H7 (cell line): Measurements from ENCODE around the gene CAMK1D. TPM values are rescaled to one million over a fixed set of nuclear protein-coding genes. Genes with fewer than 3 reads are reported as not detected.
A peak's percentile ranks its signal among the peaks of the same experiment; 100 is the strongest.

Experiments used
- DNase-seq: peaks from one replicate; pipeline ENCODE4 v3.0.0; 2012
- H3K27me3 ChIP-seq: 2 replicates; pipeline ENCODE4 v1.6.0; 2011; ENCODE audit warnings: mild to moderate bottlenecking, low read length; ENCODE audit not compliant: control insufficient read depth, insufficient read depth
- H3K36me3 ChIP-seq: replicated peaks from 2 replicates; pipeline ENCODE4 v1.5.1; 2011; ENCODE audit warnings: low read length; ENCODE audit not compliant: control insufficient read depth, insufficient read depth
- H3K4me3 ChIP-seq: 2 replicates; pipeline ENCODE4 v1.5.1; 2011; ENCODE audit warnings: low read depth, mild to moderate bottlenecking, control low read depth, low read length, moderate library complexity; ENCODE audit not compliant: insufficient read depth
- total RNA-seq: library from RNA; depleted of rRNA; stranded (reverse); fragments of >200 nt; shearing (Covaris generic); gene quantifications from 2 replicates; pipeline ENCODE4 v1.2.3, GENCODE V29; 2014

Gene CAMK1D
- total RNA-seq, 1 experiment from 2014 or later, result 2.9 TPM

- Histone ChIP-seq H3K27me3 (no peaks in the 10 kb centered on the region), H3K36me3 (no peaks in the 10 kb centered on the region), H3K4me3 (no peak overlapping the region)
- no peak for DNase-seq
Observed at GRCh38 chr10:12838366-12838765, 489.0 kb downstream of the CAMK1D start.

DNA sequence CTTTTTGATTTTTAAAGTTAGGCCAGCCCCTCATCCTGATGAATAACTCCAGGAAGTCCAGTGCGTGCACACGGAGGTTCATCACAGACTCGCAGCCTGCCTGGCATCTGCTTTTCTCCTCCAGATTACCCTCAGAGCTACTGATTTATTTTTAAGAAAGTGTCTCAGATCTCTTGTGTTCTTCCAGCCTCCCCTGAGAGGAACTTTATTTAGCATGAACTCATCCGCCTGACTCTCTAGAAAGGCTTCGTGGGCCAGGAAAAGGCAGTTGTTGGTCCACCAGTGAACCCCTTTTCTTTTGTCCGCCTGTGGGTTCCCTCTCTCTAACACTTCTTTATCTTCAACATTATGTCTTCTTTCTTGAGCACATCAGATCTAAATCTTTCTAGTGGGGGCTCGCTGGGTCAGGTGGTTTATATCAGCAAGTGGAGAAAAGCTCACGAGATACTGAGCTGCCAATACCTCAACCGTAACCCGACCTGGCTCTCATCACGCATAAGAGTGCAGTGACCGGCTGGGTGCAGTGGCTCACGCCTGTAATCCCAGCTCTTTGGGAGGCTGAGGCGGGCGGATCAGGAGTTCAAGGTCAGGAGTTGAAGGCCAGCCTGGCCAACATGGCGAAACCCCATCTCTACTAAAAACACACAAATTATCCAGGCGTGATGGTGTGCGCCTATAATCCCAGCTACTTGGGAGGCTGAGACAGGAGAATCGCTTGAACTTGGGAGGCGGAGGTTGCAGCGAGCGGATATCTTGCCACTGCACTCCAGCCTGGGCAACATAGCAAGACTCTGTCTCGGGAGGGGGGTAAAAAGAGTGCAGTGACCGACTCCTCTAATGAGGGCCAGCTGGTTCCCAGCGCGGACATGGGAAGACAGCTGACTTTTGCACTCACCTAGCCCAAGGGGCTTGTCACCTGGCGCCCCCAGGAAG, 489.9 kb downstream of the CAMK1D start:
- DNase-seq, result no peak
- Histone ChIP-seq H3K27me3 (no peaks in the 10 kb centered on the region), H3K4me3 (no peak overlapping the region), H3K36me3 (no peaks in the 10 kb centered on the region)

GRCh38 chr10:12839941-12840611, 490.7 kb downstream of the CAMK1D start:
- Histone ChIP-seq H3K27me3 (no peaks in the 10 kb centered on the region), H3K4me3 (no peak overlapping the region), H3K36me3 (no peaks in the 10 kb centered on the region)
- DNase-seq, result no peak

DNA sequence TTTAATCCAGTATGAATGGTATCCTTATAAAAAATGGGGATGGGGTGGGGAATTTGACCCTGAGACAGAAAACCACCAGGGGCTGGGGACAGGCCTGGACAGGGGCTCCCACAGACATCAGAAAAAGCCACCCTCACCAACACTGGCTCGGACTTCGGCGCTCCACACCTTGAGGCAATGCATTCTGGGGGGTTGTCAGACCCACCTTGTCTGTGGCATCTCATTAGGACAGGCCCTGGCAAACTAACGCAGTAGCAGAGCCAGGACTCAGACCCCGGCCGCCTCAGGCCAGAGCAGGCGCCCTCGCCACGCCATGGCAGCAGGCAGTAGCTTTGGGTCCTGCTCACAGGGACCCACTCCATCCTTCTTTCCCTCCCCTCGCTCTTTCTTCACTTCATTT, 492.1 kb downstream of the CAMK1D start:
- Histone ChIP-seq H3K27me3 (no peaks in the 10 kb centered on the region), H3K36me3 (no peaks in the 10 kb centered on the region), H3K4me3 (no peak overlapping the region)
- DNase-seq, result no peak

- no peaks in the 10 kb centered on the region for H3K27me3 ChIP-seq
- no peak for DNase-seq
- H3K36me3 ChIP-seq, result no peaks in the 10 kb centered on the region
- H3K4me3 ChIP-seq, result no peak overlapping the region
Observed at GRCh38 chr10:12841826-12842225, 492.5 kb downstream of the CAMK1D start.

DNA sequence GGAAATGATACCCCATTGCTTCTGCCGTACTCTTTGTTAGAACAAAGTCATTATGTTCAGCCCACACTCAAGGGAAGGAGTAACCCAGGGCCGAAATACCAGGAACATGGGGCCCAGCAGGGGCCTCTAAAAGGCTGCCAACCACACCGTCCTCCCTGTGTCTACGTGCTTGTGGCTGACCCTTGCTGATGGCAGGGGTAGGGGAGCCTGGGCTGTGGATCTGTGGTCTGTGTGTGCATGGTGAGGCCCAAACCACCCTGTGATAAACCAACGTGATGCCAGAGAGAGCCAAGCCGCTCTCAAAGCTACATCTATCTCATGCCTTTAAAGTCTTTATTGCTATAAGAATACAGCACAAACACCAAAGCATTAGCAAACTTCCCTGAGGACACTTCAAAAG, 493.0 kb downstream of the CAMK1D start:
- DNase-seq, result no peak
- no peaks in the 10 kb centered on the region for H3K27me3 ChIP-seq
- no peaks in the 10 kb centered on the region for H3K36me3 ChIP-seq
- no peak overlapping the region for H3K4me3 ChIP-seq

GRCh38 chr10:12843296-12843945, 494.1 kb downstream of the CAMK1D start:
- H3K36me3 ChIP-seq, result no peaks in the 10 kb centered on the region
- no peak overlapping the region for H3K4me3 ChIP-seq
- no peaks in the 10 kb centered on the region for H3K27me3 ChIP-seq
- no peak for DNase-seq

DNA sequence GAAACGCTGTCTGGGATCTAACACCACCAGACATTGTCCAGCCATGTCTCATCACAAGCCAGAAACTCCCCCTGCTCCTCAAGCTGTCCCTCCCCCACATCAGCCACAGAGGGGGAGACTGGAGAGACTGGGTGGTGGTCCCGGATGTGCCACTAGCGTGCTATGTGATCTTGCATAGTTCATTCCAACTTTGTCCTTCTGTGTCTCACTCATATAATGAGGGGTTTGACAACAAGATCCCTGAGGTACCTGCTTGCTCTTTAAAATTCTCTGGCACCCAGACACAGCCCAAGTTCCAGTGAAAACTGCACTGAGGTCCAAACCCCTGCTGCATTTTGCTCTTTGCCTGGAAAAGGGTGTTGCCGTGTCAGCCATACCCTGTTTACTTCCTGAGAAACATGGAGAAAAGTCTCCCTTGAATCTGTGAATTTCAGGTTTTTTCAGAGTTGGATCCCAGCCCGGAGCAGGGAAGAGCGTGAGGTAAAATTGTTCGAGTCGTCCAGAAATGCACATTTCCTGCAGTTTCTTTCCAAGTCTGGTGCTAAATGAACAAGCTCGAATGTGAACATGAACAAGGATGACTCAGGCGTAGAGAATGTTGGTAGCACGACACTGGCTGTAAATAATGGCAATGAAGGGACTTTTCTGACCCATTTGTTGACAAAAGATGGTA, 495.6 kb downstream of the CAMK1D start:
- DNase-seq, result no peak
- Histone ChIP-seq H3K4me3 (no peak overlapping the region), H3K27me3 (no peaks in the 10 kb centered on the region), H3K36me3 (no peaks in the 10 kb centered on the region)

DNA sequence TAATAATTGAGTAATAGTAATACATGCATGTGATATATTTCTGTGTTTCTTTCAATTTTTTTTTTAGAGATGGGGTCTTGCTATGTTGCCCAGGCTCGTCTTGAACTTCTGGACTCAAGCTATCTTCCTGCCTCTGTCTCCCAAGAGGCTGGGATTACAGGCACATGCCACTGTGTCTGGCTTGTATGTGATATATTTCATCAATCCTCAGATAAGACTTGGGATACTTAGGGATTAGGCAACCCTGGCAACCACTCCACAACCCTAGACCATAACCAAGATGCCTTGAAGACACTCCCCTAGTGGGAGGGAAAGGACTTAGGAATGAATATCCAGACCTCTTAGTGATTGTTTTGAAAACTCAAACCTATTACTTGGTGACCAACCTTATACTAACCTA, 497.4 kb downstream of the CAMK1D start:
- no peak overlapping the region for H3K4me3 ChIP-seq
- DNase-seq, result no peak
- H3K27me3 ChIP-seq, result no peaks in the 10 kb centered on the region
- no peaks in the 10 kb centered on the region for H3K36me3 ChIP-seq

DNA sequence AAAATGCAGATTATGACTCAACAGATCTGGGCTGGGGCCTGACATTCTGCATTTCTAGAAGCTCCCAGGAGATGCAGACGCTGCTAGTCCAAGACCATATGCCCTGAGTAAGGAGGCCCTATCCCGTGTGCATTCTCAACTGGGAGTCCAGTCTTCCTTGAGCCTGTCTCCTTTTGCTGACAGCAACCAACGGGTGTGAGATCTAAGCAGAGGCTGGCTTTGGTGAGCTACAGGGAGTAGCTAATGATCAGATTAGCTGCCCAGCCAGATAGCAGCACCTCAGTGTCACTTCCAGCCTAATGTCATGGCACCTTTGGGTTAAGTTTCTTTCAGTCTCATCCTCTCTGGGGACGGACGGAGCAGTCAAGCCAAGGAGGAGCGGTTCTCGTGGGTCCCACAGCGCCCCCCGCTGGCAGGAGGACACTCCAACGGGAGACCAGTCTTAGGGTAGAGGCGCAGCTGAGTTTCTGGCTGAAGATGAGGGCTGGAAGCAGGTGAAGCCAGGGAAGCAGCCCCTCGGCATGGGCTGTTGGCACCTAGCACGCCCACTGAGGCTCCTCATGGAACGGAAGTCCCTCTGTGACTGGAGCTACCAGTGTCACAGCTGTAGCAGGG, 498.1 kb downstream of the CAMK1D start:
- H3K4me3 ChIP-seq, result no peak overlapping the region
- H3K27me3 ChIP-seq, result no peaks in the 10 kb centered on the region
- H3K36me3 ChIP-seq, result no peaks in the 10 kb centered on the region
- DNase-seq, result peak; percentile 82

DNA sequence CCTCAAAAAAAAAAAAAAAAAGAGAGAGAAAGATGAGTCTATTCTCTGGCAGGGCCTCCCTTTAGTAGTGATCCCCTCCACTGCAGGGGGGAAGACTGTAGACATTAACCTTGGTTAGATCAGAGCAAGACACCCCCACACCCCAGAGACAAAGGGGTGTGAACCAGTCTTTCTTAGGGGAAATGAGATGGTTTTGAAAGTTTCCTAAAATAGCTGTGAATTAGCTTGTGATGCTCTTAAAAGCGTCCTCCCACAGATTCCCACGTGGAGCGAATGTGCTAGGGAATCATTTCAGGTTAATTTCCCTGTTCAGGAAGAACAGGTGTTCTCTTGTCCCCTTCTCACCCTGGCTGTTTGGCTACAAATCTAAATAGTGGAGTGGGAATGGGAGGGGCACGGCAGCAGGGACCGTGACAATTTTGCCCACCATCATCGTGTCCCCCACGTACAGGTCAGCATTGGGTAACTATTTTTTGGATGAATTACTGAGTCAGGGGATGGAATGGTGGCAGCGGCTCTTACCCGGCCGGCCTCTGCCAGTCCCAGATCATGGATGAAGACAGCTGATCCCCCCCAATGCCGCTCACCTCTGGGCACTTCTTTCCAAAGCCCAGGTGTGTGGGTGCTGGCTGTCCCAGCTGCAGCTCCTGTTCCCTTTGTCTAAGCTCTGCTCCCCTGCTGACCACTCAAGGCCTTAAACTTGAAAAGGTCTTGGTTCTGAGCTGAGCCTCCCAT, 499.3 kb downstream of the CAMK1D start:
- no peak overlapping the region for H3K4me3 ChIP-seq
- no peaks in the 10 kb centered on the region for H3K27me3 ChIP-seq
- DNase-seq, result no peak
- H3K36me3 ChIP-seq, result no peaks in the 10 kb centered on the region

- no peak for DNase-seq
- no peak overlapping the region for H3K4me3 ChIP-seq
- H3K36me3 ChIP-seq, result no peaks in the 10 kb centered on the region
- no peaks in the 10 kb centered on the region for H3K27me3 ChIP-seq
Observed at GRCh38 chr10:12849319-12850181, 500.2 kb downstream of the CAMK1D start.

- Histone ChIP-seq H3K27me3 (no peaks in the 10 kb centered on the region), H3K4me3 (no peak overlapping the region), H3K36me3 (no peaks in the 10 kb centered on the region)
- no peak for DNase-seq
Observed at GRCh38 chr10:12852687-12853086, 503.3 kb downstream of the CAMK1D start.
